ENCODE results near the gene SNX8. TPM values are rescaled to one million over a fixed set of nuclear protein-coding genes. Genes with fewer than 3 reads are reported as not detected.

The SNX8 gene
- total and polyA plus RNA-seq, 2 donors (not counting 1 experiment from before 2014, with no cell fraction given), result 64.4 to 126 TPM

- no peak overlapping the region for H3K4me2 ChIP-seq (replicated peaks; ENCODE audit: low read depth, low read length, poor library complexity, severe bottlenecking)
- peaks cover 7% of the 10 kb centered on the region for H4K20me1 ChIP-seq (ENCODE audit: control insufficient read depth, insufficient read depth, low read length, poor library complexity, severe bottlenecking)
- H3K4me1 Mint-ChIP-seq, result peaks cover 7% of the 10 kb centered on the region
- DNase-seq (no peak), ATAC-seq (ENCODE audit: low read depth) (no peak)
- peaks cover 0 to 3% (median 0%) of the 10 kb centered on the region in 3 donors for H3K9me3 ChIP-seq (ENCODE audit: control extremely low read depth in 1 of 3, control insufficient read depth in 2 of 3, insufficient read depth in 1 of 3, low read length in 2 of 3)
- no peak overlapping the region for H3K9ac ChIP-seq (ENCODE audit: low read length)
- H3K4me3 Mint-ChIP-seq, result no peak overlapping the region
- 98% methylated on average over 4 of the region's 4 CpGs for WGBS (ENCODE audit: insufficient coverage)
- H3K27ac Mint-ChIP-seq, result no peak overlapping the region
- no peak overlapping the region for H2AFZ ChIP-seq (ENCODE audit: insufficient read depth, low read depth, low read length, poor library complexity, severe bottlenecking)
- H3K79me2 ChIP-seq (ENCODE audit: control insufficient read depth, insufficient read depth, low read length), result peaks cover 75% of the 10 kb centered on the region
- H3K9me3 Mint-ChIP-seq (ENCODE audit: insufficient read depth), result no peaks in the 10 kb centered on the region
- CTCF ChIA-PET, result no interaction called here
- no peak for TF ChIP-seq CTCF (IDR thresholded peaks at IDR 0.05)
- no peak for TF ChIP-seq EZH2 (IDR thresholded peaks at IDR 0.05; ENCODE audit: borderline replicate concordance, insufficient read depth, low read depth, low read length, poor library complexity, severe bottlenecking)
- H3K27me3 Mint-ChIP-seq, result no peaks in the 10 kb centered on the region
- no peaks in the 10 kb centered on the region for H3K27me3 ChIP-seq (replicated peaks in 1 of 4; ENCODE audit: control extremely low read depth in 1 of 4, control insufficient read depth in 3 of 4, insufficient read depth in 4 of 4, low read length in 3 of 4)
- POLR2A ChIA-PET, result no interaction called here
- peaks cover 0 to 75% of the 10 kb centered on the region in 2 experiments for H3K36me3 ChIP-seq (replicated peaks in 1 of 2; ENCODE audit: control extremely low read depth in 1 of 2, control insufficient read depth in 1 of 2, extremely low read depth in 1 of 2, insufficient read depth in 2 of 2, low read length in 1 of 2)
- H3K4me1 ChIP-seq (ENCODE audit: control insufficient read depth in 2 of 2, insufficient read depth in 2 of 2, low read length in 2 of 2), result no peaks in the 10 kb centered on the region
- no peak overlapping the region for H3K27ac ChIP-seq (ENCODE audit: low read length in 2 of 2)
- intact Hi-C loops (cut with micrococcal nuclease), result no loop called here
- no peak overlapping the region for H3K4me3 ChIP-seq (ENCODE audit: control extremely low read depth in 1 of 5, extremely low read depth in 1 of 5, insufficient read depth in 1 of 5, low read depth in 2 of 5, low read length in 4 of 5)
Measured at GRCh38 chr7:2224934-2225333, 89.3 kb downstream of the SNX8 start.

GRCh38 chr7:2224491-2224928 is 89.7 kb downstream of the SNX8 start:
- CTCF ChIA-PET, result interaction anchor here (1.5 kb wide), 1 partner anchor 124 kb away, joined by 4 read pairs; no protein-coding TSS in a partner anchor
- Histone ChIP-seq H3K9ac (ENCODE audit: low read length) (no peak overlapping the region), H2AFZ (ENCODE audit: insufficient read depth, low read depth, low read length, poor library complexity, severe bottlenecking) (no peak overlapping the region), H4K20me1 (ENCODE audit: control insufficient read depth, insufficient read depth, low read length, poor library complexity, severe bottlenecking) (peaks cover 7% of the 10 kb centered on the region), H3K27ac (ENCODE audit: low read length in 2 of 2) (no peak overlapping the region), H3K9me3 (ENCODE audit: control extremely low read depth in 1 of 3, control insufficient read depth in 2 of 3, insufficient read depth in 1 of 3, low read length in 2 of 3) (peaks cover 0 to 3% (median 0%) of the 10 kb centered on the region in 3 donors), H3K4me2 (replicated peaks; ENCODE audit: low read depth, low read length, poor library complexity, severe bottlenecking) (no peak overlapping the region), H3K27me3 (replicated peaks in 1 of 4; ENCODE audit: control extremely low read depth in 1 of 4, control insufficient read depth in 3 of 4, insufficient read depth in 4 of 4, low read length in 3 of 4) (no peaks in the 10 kb centered on the region), H3K4me1 (ENCODE audit: control insufficient read depth in 2 of 2, insufficient read depth in 2 of 2, low read length in 2 of 2) (no peaks in the 10 kb centered on the region), H3K36me3 (replicated peaks in 1 of 2; ENCODE audit: control extremely low read depth in 1 of 2, control insufficient read depth in 1 of 2, extremely low read depth in 1 of 2, insufficient read depth in 2 of 2, low read length in 1 of 2) (peaks cover 0 to 73% of the 10 kb centered on the region in 2 experiments), H3K79me2 (ENCODE audit: control insufficient read depth, insufficient read depth, low read length) (peaks cover 70% of the 10 kb centered on the region), H3K4me3 (ENCODE audit: control extremely low read depth in 1 of 5, extremely low read depth in 1 of 5, insufficient read depth in 1 of 5, low read depth in 2 of 5, low read length in 4 of 5) (no peak overlapping the region)
- ATAC-seq (ENCODE audit: low read depth) (no peak), DNase-seq (no peak)
- H3K9me3 Mint-ChIP-seq (ENCODE audit: insufficient read depth), result no peaks in the 10 kb centered on the region
- no peaks in the 10 kb centered on the region for H3K27me3 Mint-ChIP-seq
- TF ChIP-seq EZH2 (IDR thresholded peaks at IDR 0.05; ENCODE audit: borderline replicate concordance, insufficient read depth, low read depth, low read length, poor library complexity, severe bottlenecking), result no peak
- TF ChIP-seq CTCF (IDR thresholded peaks at IDR 0.05), result no peak
- intact Hi-C loops (cut with micrococcal nuclease), result no loop called here
- POLR2A ChIA-PET, result no interaction called here
- 96% methylated on average over 13 of the region's 13 CpGs for WGBS (ENCODE audit: insufficient coverage)
- H3K27ac Mint-ChIP-seq, result no peak overlapping the region
- peaks cover 2% of the 10 kb centered on the region for H3K4me1 Mint-ChIP-seq
- H3K4me3 Mint-ChIP-seq, result no peak overlapping the region

All from B cell (primary cell).